Amniotic stem cell (primary cell): ENCODE measurements around the gene PPIE.

Experiments used
- DNase-seq: peaks from one replicate; lab custom pipeline; 2025; lab: John Stamatoyannopoulos, UW

Gene PPIE

GRCh38 chr1:39720094-39720999 lies 18.3 kb upstream of the PPIE start:
- peak; percentile 45 for DNase-seq

DNA sequence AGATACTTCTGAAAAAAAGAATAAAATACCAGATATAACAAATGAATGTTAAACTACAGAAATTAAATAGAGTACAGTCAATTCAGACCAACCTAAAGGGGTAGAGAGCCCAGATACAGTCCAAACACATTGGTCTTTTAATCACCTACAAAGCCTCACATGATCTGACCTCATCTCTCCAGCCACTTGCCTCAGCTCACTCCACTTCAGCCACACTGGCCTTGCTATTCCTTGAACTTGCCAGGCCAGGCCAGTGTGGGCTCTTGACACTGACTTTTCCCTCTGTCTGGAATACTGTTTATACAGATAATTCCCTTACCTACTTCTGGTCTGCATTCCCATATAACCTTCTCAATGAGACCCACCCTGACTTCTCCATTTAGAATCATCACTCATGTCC lies 17.0 kb upstream of the PPIE start:
- DNase-seq = no peak

DNA sequence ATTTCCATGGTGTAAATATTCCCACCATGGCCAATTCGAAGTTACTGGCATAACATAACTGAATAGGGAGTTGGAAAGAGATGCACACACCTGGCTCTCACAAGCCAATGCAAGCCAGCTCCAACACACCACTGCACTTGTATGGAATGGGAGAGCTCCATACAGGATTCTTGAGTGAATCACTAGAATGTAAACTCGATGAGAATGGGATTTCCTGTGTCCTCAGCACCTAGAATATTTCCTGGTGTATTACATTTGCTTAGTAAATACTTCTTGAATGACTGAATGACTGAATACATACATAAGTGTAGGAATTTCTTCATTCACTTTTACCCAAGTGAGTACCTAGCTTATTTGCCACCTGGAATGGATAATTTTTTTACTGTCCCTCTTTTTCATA lies 16.2 kb upstream of the PPIE start:
- no peak for DNase-seq

DNA sequence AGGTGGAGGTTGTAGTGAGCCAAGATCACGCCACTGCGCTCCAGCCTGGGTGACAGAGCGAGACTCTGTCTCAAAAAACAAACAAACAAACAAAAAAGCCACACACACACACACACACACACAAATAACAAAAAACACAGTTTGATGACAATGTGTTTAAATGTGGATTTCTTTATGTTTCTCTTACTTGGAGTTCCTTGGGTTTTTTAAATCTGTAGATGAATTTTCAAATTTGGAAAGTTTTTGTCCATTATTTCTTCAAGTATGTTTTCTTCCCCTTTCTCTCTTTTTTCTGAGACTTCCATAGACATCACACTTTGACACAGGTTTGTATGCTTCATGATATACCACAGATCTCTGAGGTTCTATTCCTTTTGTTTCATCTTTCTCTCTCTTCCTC lies 12.1 kb upstream of the PPIE start:
- DNase-seq = no peak

DNA sequence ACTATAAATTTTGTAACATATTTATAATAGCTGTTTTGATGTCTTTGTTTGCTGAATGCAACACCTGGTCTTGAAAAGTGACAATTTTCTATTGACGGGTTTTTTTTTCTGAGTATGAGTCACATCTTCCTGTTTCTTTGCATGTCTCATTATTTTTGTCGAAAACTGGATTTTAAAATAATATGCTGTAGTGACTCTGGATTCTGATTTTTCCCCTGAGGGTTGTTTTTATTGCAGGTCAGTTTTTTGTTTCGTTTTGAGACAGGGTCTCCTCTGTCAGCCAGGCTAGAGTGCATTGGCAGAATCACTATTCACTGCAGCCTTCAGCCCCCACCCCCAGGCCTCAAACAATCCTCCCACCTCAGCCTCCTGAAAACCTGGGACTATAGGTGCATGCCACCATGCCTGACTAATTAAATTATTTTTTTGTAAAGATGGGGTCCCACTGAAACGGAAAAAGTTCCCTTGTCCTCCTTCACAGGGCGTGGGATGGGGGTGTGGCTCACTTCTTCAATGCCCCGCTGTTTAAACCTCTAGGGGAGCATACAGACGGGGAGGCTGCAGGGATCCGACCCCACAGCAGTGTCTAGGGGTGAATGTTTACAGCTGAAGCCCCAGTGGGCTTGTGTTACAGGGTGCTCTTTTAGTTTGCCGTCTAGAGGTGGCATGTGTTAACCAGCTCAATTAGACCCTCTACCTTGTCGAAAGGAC lies 11.3 kb upstream of the PPIE start:
- DNase-seq = no peak

- no peak for DNase-seq
Measured at GRCh38 chr1:39727932-39728317, 10.8 kb upstream of the PPIE start.

GRCh38 chr1:39729030-39729429 lies 9.7 kb upstream of the PPIE start:
- no peak for DNase-seq

- DNase-seq = no peak
Measured at GRCh38 chr1:39729842-39730241, 8.8 kb upstream of the PPIE start.

- no peak for DNase-seq
Measured at GRCh38 chr1:39732730-39733129, 6.0 kb upstream of the PPIE start.

DNA sequence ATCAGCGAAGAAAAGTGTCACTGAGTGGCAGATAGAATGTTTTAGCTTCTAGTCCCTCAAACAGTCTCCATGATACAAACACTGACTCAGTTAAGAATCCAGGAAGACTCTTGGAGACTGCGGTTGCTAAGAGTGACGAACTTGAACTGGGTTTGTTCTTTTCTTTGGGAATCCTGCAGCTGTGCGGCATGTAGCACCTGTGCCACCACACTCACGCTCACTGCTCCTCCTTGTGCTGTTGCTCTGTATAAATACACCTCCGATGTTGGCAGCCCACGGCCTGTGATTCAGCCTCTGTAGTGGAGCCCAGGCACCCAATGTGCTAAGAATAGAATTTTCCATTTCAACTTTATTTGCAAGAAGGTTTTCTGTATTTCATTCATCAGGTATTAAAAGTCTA lies 5.5 kb upstream of the PPIE start:
- DNase-seq = no peak

DNA sequence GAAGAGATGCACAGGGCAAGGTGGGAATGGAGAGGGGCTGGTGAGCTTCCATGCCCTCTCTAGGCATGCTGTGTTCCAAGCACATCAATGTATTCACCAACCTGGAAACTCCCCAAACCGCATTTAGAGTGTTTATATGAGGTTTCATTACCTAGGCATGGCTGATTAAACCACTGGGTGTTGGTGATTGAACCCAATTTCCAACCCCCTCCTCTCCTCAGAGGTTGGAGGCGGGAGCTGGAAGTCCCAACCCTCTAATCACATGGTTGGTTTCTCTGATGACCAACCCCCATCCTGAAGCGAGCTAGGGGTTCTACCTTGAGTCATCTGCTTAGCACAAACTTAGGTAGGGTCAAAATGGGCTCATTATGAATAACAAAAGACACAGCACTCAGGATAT lies 3.0 kb upstream of the PPIE start:
- no peak for DNase-seq

GRCh38 chr1:39737546-39738169 lies 1.0 kb upstream of the PPIE start:
- DNase-seq = no peak

DNA sequence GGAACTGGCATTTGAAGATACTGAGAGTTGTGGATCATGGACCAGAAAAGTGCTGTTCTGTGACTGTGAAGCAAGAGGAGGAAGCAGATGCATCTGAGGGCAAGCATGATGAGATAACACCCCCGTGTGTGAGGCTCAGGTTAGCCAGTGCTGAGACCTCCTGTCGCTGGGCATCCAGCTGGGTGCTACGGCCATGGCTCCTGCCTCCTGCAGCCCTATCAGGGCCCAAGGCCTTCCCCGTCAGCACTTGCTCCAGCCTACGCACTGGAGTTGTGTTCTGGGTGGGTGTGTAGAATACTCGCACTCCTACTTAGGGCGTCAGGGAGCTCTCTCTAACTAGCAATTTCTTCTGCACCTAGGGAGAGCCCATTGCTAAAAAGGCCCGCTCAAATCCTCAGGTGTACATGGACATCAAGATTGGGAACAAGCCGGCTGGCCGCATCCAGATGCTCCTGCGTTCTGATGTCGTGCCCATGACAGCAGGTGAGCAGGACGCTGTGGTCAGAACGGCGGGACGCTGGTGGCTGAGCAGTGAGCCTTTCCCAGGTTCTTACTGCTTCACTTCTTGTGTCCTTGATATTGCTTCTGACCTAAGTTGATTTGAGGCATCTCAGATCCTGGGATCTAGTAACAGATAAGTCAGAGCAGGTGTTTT lies 6.5 kb downstream of the PPIE start:
- DNase-seq = no peak

DNA sequence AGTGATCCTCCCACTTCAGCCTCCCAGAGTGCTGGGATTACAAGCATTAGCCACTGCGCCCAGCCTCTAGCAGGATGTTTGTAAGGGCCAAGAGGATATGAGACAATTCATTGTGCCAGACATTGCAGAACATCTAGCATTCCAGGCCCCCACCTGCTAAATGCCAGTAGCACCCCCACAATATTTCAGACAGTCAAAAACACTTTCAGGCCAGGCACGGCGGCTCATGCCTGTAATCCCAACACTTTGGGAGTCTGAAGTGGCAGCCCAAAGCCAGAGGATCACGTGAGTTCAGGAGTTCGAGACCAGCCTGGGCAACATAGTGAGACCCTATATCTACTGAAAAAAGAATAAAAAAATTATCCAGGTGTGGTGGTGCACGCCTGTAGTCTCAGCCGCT lies 12.9 kb downstream of the PPIE start:
- DNase-seq = no peak

GRCh38 chr1:39752703-39753102 lies 14.0 kb downstream of the PPIE start:
- DNase-seq = no peak

DNA sequence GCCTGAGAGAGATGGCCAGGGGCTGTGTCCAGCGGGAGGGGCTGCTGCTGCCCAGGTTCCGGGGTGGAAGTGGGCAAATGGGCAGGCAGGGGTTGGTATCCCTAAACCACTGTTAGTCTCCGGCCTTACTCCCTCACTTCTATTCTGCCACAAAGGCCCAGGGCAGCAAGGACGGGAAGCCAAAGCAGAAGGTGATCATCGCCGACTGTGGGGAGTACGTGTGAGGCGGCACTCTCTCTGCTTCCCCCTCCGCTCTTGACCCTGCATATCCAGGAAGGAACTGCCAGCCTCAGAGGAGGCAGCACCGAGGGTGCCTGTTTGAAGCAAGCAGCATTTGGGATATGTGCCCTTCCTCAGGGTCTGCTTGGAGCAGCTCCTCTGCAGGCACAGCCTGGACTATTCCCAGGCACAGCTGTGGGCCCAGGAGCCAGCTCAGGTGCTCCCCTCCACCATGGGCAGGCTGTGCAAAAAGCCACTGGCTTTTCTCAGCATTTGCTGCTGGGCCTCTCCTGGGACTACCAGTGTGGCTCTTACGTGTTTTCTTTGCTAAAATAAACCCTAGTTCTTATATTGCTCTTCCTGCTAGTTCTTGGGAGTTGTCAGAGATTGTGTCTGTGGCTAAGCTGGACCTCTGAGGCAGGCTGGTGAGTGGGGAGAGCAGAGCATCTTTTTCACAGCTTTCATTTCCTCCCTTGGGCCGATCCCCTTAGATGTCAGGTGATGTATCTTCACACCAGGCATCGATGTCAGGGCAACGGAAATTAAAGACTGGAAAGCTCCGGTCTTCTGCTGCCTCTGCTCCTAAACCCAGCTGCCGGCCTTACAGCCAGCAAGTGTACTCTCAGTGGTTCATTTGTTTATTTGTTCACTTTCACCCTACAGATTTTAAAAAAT lies 14.7 kb downstream of the PPIE start:
- no peak for DNase-seq

- DNase-seq = no peak
Measured at GRCh38 chr1:39754026-39754570, 15.4 kb downstream of the PPIE start.

GRCh38 chr1:39754906-39755504 lies 16.3 kb downstream of the PPIE start:
- DNase-seq = no peak

- DNase-seq = no peak
Measured at GRCh38 chr1:39755965-39756659, 17.4 kb downstream of the PPIE start.

- DNase-seq = no peak
Measured at GRCh38 chr1:39757501-39757900, 18.8 kb downstream of the PPIE start.
